NB4 (cell line): ENCODE data around the gene PLEKHA4.
A peak's percentile ranks its signal among the peaks of the same experiment; 100 is the strongest.
"Not testable (repeated sequence)": the region's sequence is repeated elsewhere in the genome, so short reads cannot be mapped to it uniquely, and the experiment has no call there.

Source experiments
- DNase-seq: peaks from one replicate; pipeline ENCODE4 v3.0.0; 2010; ENCODE audit warnings: low read depth
- H3K4me3 ChIP-seq: one replicate; pipeline ENCODE4 v1.5.1; 2011; ENCODE audit warnings: mild to moderate bottlenecking, low read depth, low read length, moderate library complexity
- CTCF ChIP-seq: IDR thresholded peaks from one replicate; pipeline ENCODE4 v1.5.1; 2012; ENCODE audit warnings: low read depth, low read length
- MAX ChIP-seq: IDR thresholded peaks from 2 replicates; pipeline ENCODE4 v1.6.1; 2011; ENCODE audit warnings: low read depth, low read length
- MYC ChIP-seq: IDR thresholded peaks from 2 replicates; pipeline ENCODE4 v1.6.1; 2011; ENCODE audit warnings: low read depth, low read length
- POLR2A ChIP-seq: IDR thresholded peaks from 2 replicates; pipeline ENCODE4 v1.6.1; 2011; ENCODE audit warnings: mild to moderate bottlenecking; ENCODE audit not compliant: insufficient read length; ENCODE audit errors: extremely low read depth

PLEKHA4 gene

GRCh38 chr19:48795055-48795684 lies 73.2 kb downstream of the PLEKHA4 start:
- DNase-seq = peak; percentile 91
- H3K4me3 ChIP-seq = peak overlapping the region; percentile 58
- TF ChIP-seq MYC (peak; percentile 72), CTCF (peak; percentile 74), MAX (0 out of 2 replicates have a peak, but pooled peaks have one; percentile 11), POLR2A (no peak)

- DNase-seq = no peak
- TF ChIP-seq CTCF (no peak), POLR2A (no peak), MYC (no peak), MAX (no peak)
- no peak overlapping the region for H3K4me3 ChIP-seq
Observed at GRCh38 chr19:48794291-48794690, 74.1 kb downstream of the PLEKHA4 start.

GRCh38 chr19:48793271-48793670 lies 75.1 kb downstream of the PLEKHA4 start:
- DNase-seq = no peak
- no peak for TF ChIP-seq MAX
- no peak for TF ChIP-seq POLR2A
- no peak for TF ChIP-seq MYC
- H3K4me3 ChIP-seq = no peak overlapping the region

- DNase-seq, H3K4me3 ChIP-seq: not testable (repeated sequence)
Observed at GRCh38 chr19:48787331-48787730, 81.1 kb downstream of the PLEKHA4 start.
